Measurements from ENCODE around the gene GAREM1. TPM values are rescaled to one million over a fixed set of nuclear protein-coding genes. Genes with fewer than 3 reads are reported as not detected.

GAREM1 gene
- total RNA-seq, 1 experiment from 2014 or later = 11.1 TPM

DNA sequence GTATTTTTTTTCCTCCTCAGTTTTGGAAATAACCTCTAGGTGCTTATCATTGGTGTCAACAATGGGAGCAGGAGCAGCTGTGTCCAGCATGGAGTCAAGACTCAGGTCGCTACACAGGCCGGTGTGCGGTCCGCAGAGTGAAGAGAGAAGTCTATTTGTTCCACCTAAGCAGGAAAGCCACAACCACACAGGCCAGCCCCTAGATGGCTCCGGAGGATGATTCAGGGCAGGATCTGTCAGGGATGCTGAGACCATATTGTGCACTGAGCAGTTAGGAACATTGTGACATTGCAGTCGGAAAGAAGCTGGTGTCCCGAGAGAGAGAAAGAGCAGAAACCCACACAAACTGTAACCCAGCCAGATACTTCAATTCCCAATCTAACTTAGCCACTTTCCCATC, 136.9 kb downstream of the GAREM1 start:
- ChIA-PET CTCF (no interaction called here), RAD21 (ENCODE audit: low non-redundant PET in 1 of 2, low total read pairs in 2 of 2, uncharacterized antibody in 2 of 2, unreplicated experiment in 2 of 2) (no interaction called here), POLR2A (no interaction called here)
- Histone ChIP-seq H3K27me3 (ENCODE audit: insufficient read depth, low read length) (no peaks in the 10 kb centered on the region), H3K9me2 (ENCODE audit: insufficient read depth) (no peaks in the 10 kb centered on the region), H3K9me3 (ENCODE audit: control insufficient read depth in 1 of 2, insufficient read depth in 1 of 2, low read depth in 1 of 2, low read length in 2 of 2) (no peaks in the 10 kb centered on the region), H3K9ac (ENCODE audit: low read length) (no peak overlapping the region), H2AFZ (ENCODE audit: low read depth, low read length, poor library complexity, severe bottlenecking) (no peak overlapping the region), H3K79me2 (ENCODE audit: insufficient read depth, low read length) (no peaks in the 10 kb centered on the region), H4K20me1 (ENCODE audit: insufficient read depth) (no peaks in the 10 kb centered on the region), H3K4me2 (ENCODE audit: low read length) (no peak overlapping the region), H3K4me3 (replicated peaks in 1 of 2; ENCODE audit: low read depth in 1 of 2, low read length in 2 of 2) (no peak overlapping the region), H3K36me3 (ENCODE audit: control insufficient read depth in 1 of 2, insufficient read depth in 2 of 2, low read length in 2 of 2) (no peaks in the 10 kb centered on the region), H3K27ac (ENCODE audit: low read depth, low read length) (no peak overlapping the region), H3K4me1 (ENCODE audit: control insufficient read depth in 1 of 2, insufficient read depth in 2 of 2, low read length in 2 of 2) (no peaks in the 10 kb centered on the region)
- no peak for ATAC-seq
- no peak for DNase-seq (ENCODE audit: low read depth, low spot score)
- no TSS peak for BruUV-seq (replicated peaks)
- intact Hi-C loops (cut with micrococcal nuclease) = no loop called here
- TF ChIP-seq SRF (IDR thresholded peaks at IDR 0.05; ENCODE audit: low read depth) (no peak), RAD21 (IDR thresholded peaks at IDR 0.05; ENCODE audit: low read depth) (peak; percentile 30; the same call in 1 of the 2 replicates)

DNA sequence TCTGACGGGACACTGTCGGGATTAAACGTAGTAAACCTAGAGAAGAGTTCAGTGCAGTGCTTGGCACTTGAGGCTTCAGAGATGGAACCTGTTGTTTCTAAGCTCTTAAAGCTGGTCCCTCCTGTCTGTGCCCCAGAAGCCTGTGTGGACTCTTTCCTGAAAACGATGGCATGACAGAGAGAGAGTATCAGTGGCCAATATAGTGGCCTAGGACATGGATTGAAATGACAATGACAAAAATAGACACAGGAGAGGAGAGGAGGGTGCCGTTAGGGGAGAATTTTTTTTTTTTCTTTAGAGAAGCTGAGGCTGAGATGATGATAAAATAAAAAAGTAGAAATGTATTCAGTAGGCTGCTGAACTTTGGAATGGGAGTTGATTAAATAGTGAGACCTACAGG, 138.0 kb downstream of the GAREM1 start:
- ATAC-seq (no peak), DNase-seq (ENCODE audit: low read depth, low spot score) (no peak)
- H3K27ac ChIP-seq (ENCODE audit: low read depth, low read length) = no peak overlapping the region
- ChIA-PET RAD21 (ENCODE audit: low non-redundant PET in 1 of 2, low total read pairs in 2 of 2, uncharacterized antibody in 2 of 2, unreplicated experiment in 2 of 2) (no interaction called here), CTCF (no interaction called here), POLR2A (no interaction called here)
- no peak overlapping the region for H3K4me3 ChIP-seq (replicated peaks in 1 of 2; ENCODE audit: low read depth in 1 of 2, low read length in 2 of 2)
- no TSS peak for BruUV-seq (replicated peaks)
- no peaks in the 10 kb centered on the region for H3K4me1 ChIP-seq (ENCODE audit: control insufficient read depth in 1 of 2, insufficient read depth in 2 of 2, low read length in 2 of 2)
- H3K36me3 ChIP-seq (ENCODE audit: control insufficient read depth in 1 of 2, insufficient read depth in 2 of 2, low read length in 2 of 2) = no peaks in the 10 kb centered on the region
- no peaks in the 10 kb centered on the region for H3K9me3 ChIP-seq (ENCODE audit: control insufficient read depth in 1 of 2, insufficient read depth in 1 of 2, low read depth in 1 of 2, low read length in 2 of 2)
- H3K4me2 ChIP-seq (ENCODE audit: low read length) = no peak overlapping the region
- H3K79me2 ChIP-seq (ENCODE audit: insufficient read depth, low read length) = no peaks in the 10 kb centered on the region
- no peaks in the 10 kb centered on the region for H4K20me1 ChIP-seq (ENCODE audit: insufficient read depth)
- TF ChIP-seq, protein P1, sequence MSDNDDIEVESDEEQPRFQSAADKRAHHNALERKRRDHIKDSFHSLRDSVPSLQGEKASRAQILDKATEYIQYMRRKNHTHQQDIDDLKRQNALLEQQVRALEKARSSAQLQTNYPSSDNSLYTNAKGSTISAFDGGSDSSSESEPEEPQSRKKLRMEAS (IDR thresholded peaks at IDR 0.05) = no peak
- TF ChIP-seq EGR1 (IDR thresholded peaks at IDR 0.05; ENCODE audit: low read depth) (no peak), ZNF274 (IDR thresholded peaks at IDR 0.05; ENCODE audit: low read depth, low read length) (no peak), YY1 (IDR thresholded peaks at IDR 0.05; ENCODE audit: extremely low read depth, insufficient replicate concordance, low read depth, low read length) (no peak), ZFX (IDR thresholded peaks at IDR 0.05) (no peak), CBX3 (IDR thresholded peaks at IDR 0.05; ENCODE audit: low read depth) (no peak), TCF7L2 (IDR thresholded peaks at IDR 0.05; ENCODE audit: borderline replicate concordance, extremely low read depth, insufficient read depth, insufficient read length) (no peak), SIN3A (IDR thresholded peaks at IDR 0.05; ENCODE audit: low read depth) (no peak), SP1 (IDR thresholded peaks at IDR 0.05; ENCODE audit: low read depth) (no peak), RAD21 (IDR thresholded peaks at IDR 0.05; ENCODE audit: low read depth) (no peak), SRF (IDR thresholded peaks at IDR 0.05; ENCODE audit: low read depth) (no peak), ELF1 (IDR thresholded peaks at IDR 0.05; ENCODE audit: borderline replicate concordance, low read depth) (no peak), FOSL1 (IDR thresholded peaks at IDR 0.05; ENCODE audit: low read depth) (no peak), CEBPB (IDR thresholded peaks at IDR 0.05; ENCODE audit: low read depth) (no peak)
- TF ChIP-seq, protein P2, sequence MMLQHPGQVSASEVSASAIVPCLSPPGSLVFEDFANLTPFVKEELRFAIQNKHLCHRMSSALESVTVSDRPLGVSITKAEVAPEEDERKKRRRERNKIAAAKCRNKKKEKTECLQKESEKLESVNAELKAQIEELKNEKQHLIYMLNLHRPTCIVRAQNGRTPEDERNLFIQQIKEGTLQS (IDR thresholded peaks at IDR 0.05) = no peak
- TF ChIP-seq, protein P3, sequence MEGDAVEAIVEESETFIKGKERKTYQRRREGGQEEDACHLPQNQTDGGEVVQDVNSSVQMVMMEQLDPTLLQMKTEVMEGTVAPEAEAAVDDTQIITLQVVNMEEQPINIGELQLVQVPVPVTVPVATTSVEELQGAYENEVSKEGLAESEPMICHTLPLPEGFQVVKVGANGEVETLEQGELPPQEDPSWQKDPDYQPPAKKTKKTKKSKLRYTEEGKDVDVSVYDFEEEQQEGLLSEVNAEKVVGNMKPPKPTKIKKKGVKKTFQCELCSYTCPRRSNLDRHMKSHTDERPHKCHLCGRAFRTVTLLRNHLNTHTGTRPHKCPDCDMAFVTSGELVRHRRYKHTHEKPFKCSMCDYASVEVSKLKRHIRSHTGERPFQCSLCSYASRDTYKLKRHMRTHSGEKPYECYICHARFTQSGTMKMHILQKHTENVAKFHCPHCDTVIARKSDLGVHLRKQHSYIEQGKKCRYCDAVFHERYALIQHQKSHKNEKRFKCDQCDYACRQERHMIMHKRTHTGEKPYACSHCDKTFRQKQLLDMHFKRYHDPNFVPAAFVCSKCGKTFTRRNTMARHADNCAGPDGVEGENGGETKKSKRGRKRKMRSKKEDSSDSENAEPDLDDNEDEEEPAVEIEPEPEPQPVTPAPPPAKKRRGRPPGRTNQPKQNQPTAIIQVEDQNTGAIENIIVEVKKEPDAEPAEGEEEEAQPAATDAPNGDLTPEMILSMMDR (IDR thresholded peaks at IDR 0.05 in 2 of 3, conservative IDR thresholded peaks at IDR 0.05 in 1 of 3; ENCODE audit: borderline replicate concordance in 1 of 3, insufficient read depth in 1 of 3, low read depth in 2 of 3, low read length in 2 of 3) = no peak
- no peaks in the 10 kb centered on the region for H3K27me3 ChIP-seq (ENCODE audit: insufficient read depth, low read length)
- H2AFZ ChIP-seq (ENCODE audit: low read depth, low read length, poor library complexity, severe bottlenecking) = no peak overlapping the region
- no peaks in the 10 kb centered on the region for H3K9me2 ChIP-seq (ENCODE audit: insufficient read depth)
- intact Hi-C loops (cut with micrococcal nuclease) = no loop called here
- H3K9ac ChIP-seq (ENCODE audit: low read length) = no peak overlapping the region

Data from HCT116 (cell line).